ENCODE data around the gene OLFM3.

OLFM3 gene

GRCh38 chr1:101942516-101943193 lies 54.1 kb downstream of the OLFM3 start:
- no peak overlapping the region for H3K4me3 ChIP-seq (ENCODE audit: low read depth, low read length)
- in situ Hi-C loops (cut with HindIII; ENCODE audit: low sequenced_read_pairs) = no loop called here
- DNase-seq (ENCODE audit: low read depth, low spot score) = no peak
- TF ChIP-seq CTCF (IDR thresholded peaks at IDR 0.05; ENCODE audit: low read depth, low read length) = no peak

- TF ChIP-seq CTCF (IDR thresholded peaks at IDR 0.05; ENCODE audit: low read depth, low read length) = no peak
- H3K4me3 ChIP-seq (ENCODE audit: low read depth, low read length) = no peak overlapping the region
- DNase-seq (ENCODE audit: low read depth, low spot score) = no peak
- in situ Hi-C loops (cut with HindIII; ENCODE audit: low sequenced_read_pairs) = no loop called here
Measured at GRCh38 chr1:101938681-101939080, 58.0 kb downstream of the OLFM3 start.

- DNase-seq (ENCODE audit: low read depth, low spot score) = no peak
- H3K4me3 ChIP-seq (ENCODE audit: low read depth, low read length) = no peak overlapping the region
- TF ChIP-seq CTCF (IDR thresholded peaks at IDR 0.05; ENCODE audit: low read depth, low read length) = no peak
- in situ Hi-C loops (cut with HindIII; ENCODE audit: low sequenced_read_pairs) = no loop called here
Measured at GRCh38 chr1:101929343-101929742, 67.4 kb downstream of the OLFM3 start.

GRCh38 chr1:101928829-101929228 lies 67.9 kb downstream of the OLFM3 start:
- TF ChIP-seq CTCF (IDR thresholded peaks at IDR 0.05; ENCODE audit: low read depth, low read length) = no peak
- no peak for DNase-seq (ENCODE audit: low read depth, low spot score)
- in situ Hi-C loops (cut with HindIII; ENCODE audit: low sequenced_read_pairs) = no loop called here
- H3K4me3 ChIP-seq (ENCODE audit: low read depth, low read length) = no peak overlapping the region

GRCh38 chr1:101924700-101925099 lies 72.0 kb downstream of the OLFM3 start:
- no peak for DNase-seq (ENCODE audit: low read depth, low spot score)
- no peak overlapping the region for H3K4me3 ChIP-seq (ENCODE audit: low read depth, low read length)
- in situ Hi-C loops (cut with HindIII; ENCODE audit: low sequenced_read_pairs) = no loop called here
- TF ChIP-seq CTCF (IDR thresholded peaks at IDR 0.05; ENCODE audit: low read depth, low read length) = no peak

GRCh38 chr1:101920577-101920976 lies 76.1 kb downstream of the OLFM3 start:
- no peak overlapping the region for H3K4me3 ChIP-seq (ENCODE audit: low read depth, low read length)
- in situ Hi-C loops (cut with HindIII; ENCODE audit: low sequenced_read_pairs) = no loop called here
- TF ChIP-seq CTCF (IDR thresholded peaks at IDR 0.05; ENCODE audit: low read depth, low read length) = no peak
- no peak for DNase-seq (ENCODE audit: low read depth, low spot score)
